Measurements from ENCODE around the gene XKR7. TPM values are rescaled to one million over a fixed set of nuclear protein-coding genes. Genes with fewer than 3 reads are reported as not detected.

XKR7 gene
- total and polyA plus RNA-seq, 2 donors (not counting 1 experiment from before 2014, with no cell fraction given), result 0.05 to 0.12 TPM

GRCh38 chr20:31974951-31975487 lies 7.1 kb downstream of the XKR7 start:
- Histone ChIP-seq H3K4me3 (ENCODE audit: control extremely low read depth in 1 of 5, extremely low read depth in 1 of 5, insufficient read depth in 1 of 5, low read depth in 2 of 5, low read length in 4 of 5) (no peak overlapping the region), H3K9ac (ENCODE audit: low read length) (no peak overlapping the region), H2AFZ (ENCODE audit: insufficient read depth, low read depth, low read length, poor library complexity, severe bottlenecking) (no peak overlapping the region), H3K27ac (ENCODE audit: low read length in 2 of 2) (no peak overlapping the region), H3K4me1 (ENCODE audit: control insufficient read depth in 2 of 2, insufficient read depth in 2 of 2, low read length in 2 of 2) (no peaks in the 10 kb centered on the region), H3K4me2 (replicated peaks; ENCODE audit: low read depth, low read length, poor library complexity, severe bottlenecking) (no peak overlapping the region), H3K9me3 (ENCODE audit: control extremely low read depth in 1 of 3, control insufficient read depth in 2 of 3, insufficient read depth in 1 of 3, low read length in 2 of 3) (no peaks in the 10 kb centered on the region), H3K36me3 (replicated peaks in 1 of 2; ENCODE audit: control extremely low read depth in 1 of 2, control insufficient read depth in 1 of 2, extremely low read depth in 1 of 2, insufficient read depth in 2 of 2, low read length in 1 of 2) (no peaks in the 10 kb centered on the region), H3K79me2 (ENCODE audit: control insufficient read depth, insufficient read depth, low read length) (no peaks in the 10 kb centered on the region), H3K27me3 (replicated peaks in 1 of 4; ENCODE audit: control extremely low read depth in 1 of 4, control insufficient read depth in 3 of 4, insufficient read depth in 4 of 4, low read length in 3 of 4) (peaks cover 0 to 18% (median 4%) of the 10 kb centered on the region in 4 experiments), H4K20me1 (ENCODE audit: control insufficient read depth, insufficient read depth, low read length, poor library complexity, severe bottlenecking) (no peaks in the 10 kb centered on the region)
- no peak overlapping the region for H3K27ac Mint-ChIP-seq
- DNase-seq (no peak), ATAC-seq (ENCODE audit: low read depth) (no peak)
- H3K4me1 Mint-ChIP-seq, result no peaks in the 10 kb centered on the region
- H3K9me3 Mint-ChIP-seq (ENCODE audit: insufficient read depth), result no peaks in the 10 kb centered on the region
- POLR2A ChIA-PET, result no interaction called here
- 7% methylated on average over 8 of the region's 10 CpGs for WGBS (ENCODE audit: insufficient coverage)
- TF ChIP-seq, protein P1, sequence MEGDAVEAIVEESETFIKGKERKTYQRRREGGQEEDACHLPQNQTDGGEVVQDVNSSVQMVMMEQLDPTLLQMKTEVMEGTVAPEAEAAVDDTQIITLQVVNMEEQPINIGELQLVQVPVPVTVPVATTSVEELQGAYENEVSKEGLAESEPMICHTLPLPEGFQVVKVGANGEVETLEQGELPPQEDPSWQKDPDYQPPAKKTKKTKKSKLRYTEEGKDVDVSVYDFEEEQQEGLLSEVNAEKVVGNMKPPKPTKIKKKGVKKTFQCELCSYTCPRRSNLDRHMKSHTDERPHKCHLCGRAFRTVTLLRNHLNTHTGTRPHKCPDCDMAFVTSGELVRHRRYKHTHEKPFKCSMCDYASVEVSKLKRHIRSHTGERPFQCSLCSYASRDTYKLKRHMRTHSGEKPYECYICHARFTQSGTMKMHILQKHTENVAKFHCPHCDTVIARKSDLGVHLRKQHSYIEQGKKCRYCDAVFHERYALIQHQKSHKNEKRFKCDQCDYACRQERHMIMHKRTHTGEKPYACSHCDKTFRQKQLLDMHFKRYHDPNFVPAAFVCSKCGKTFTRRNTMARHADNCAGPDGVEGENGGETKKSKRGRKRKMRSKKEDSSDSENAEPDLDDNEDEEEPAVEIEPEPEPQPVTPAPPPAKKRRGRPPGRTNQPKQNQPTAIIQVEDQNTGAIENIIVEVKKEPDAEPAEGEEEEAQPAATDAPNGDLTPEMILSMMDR (IDR thresholded peaks at IDR 0.05), result no peak
- H3K4me3 Mint-ChIP-seq, result no peak overlapping the region
- intact Hi-C loops (cut with micrococcal nuclease), result no loop called here
- CTCF ChIA-PET, result interaction anchor here (1.2 kb wide), 1 partner anchor 128 kb away, joined by 3 read pairs; no protein-coding TSS in a partner anchor
- H3K27me3 Mint-ChIP-seq, result peaks cover 55% of the 10 kb centered on the region

DNA sequence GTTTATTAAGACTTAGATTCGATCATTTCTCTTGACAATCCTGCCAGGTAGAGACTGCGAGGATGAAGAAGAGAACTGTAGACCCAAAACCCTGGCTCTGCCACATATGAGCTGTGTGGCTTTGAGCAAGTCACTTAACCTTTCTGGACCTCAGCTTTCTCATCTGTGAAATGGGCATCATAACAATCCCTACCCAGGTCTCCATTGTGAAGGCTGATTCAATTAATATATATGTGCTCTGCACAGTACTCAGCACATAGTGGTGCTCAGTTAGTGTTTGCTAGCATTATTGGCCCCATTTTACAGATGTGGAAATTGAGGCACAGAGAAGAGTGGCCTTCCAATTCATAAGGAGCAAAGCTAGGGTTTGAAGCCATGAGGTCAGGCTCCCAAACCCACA lies 7.9 kb downstream of the XKR7 start:
- H3K9ac ChIP-seq (ENCODE audit: low read length), result no peak overlapping the region
- H2AFZ ChIP-seq (ENCODE audit: insufficient read depth, low read depth, low read length, poor library complexity, severe bottlenecking), result no peak overlapping the region
- H3K4me2 ChIP-seq (replicated peaks; ENCODE audit: low read depth, low read length, poor library complexity, severe bottlenecking), result no peak overlapping the region
- ATAC-seq (ENCODE audit: low read depth) (no peak), DNase-seq (no peak)
- H3K27ac Mint-ChIP-seq, result no peak overlapping the region
- intact Hi-C loops (cut with micrococcal nuclease), result no loop called here
- no peaks in the 10 kb centered on the region for H3K4me1 ChIP-seq (ENCODE audit: control insufficient read depth in 2 of 2, insufficient read depth in 2 of 2, low read length in 2 of 2)
- CTCF ChIA-PET, result interaction anchor here (1.2 kb wide), 1 partner anchor 129 kb away, joined by 3 read pairs; no protein-coding TSS in a partner anchor
- no peak overlapping the region for H3K27ac ChIP-seq (ENCODE audit: low read length in 2 of 2)
- H3K36me3 ChIP-seq (replicated peaks in 1 of 2; ENCODE audit: control extremely low read depth in 1 of 2, control insufficient read depth in 1 of 2, extremely low read depth in 1 of 2, insufficient read depth in 2 of 2, low read length in 1 of 2), result no peaks in the 10 kb centered on the region
- H3K4me3 ChIP-seq (ENCODE audit: control extremely low read depth in 1 of 5, extremely low read depth in 1 of 5, insufficient read depth in 1 of 5, low read depth in 2 of 5, low read length in 4 of 5), result no peak overlapping the region
- H3K9me3 Mint-ChIP-seq (ENCODE audit: insufficient read depth), result no peaks in the 10 kb centered on the region
- no peak for TF ChIP-seq EZH2 (IDR thresholded peaks at IDR 0.05; ENCODE audit: borderline replicate concordance, insufficient read depth, low read depth, low read length, poor library complexity, severe bottlenecking)
- TF ChIP-seq, protein P1 (IDR thresholded peaks at IDR 0.05), result no peak
- H3K4me3 Mint-ChIP-seq, result no peak overlapping the region
- no peaks in the 10 kb centered on the region for H3K9me3 ChIP-seq (ENCODE audit: control extremely low read depth in 1 of 3, control insufficient read depth in 2 of 3, insufficient read depth in 1 of 3, low read length in 2 of 3)
- no peaks in the 10 kb centered on the region for H4K20me1 ChIP-seq (ENCODE audit: control insufficient read depth, insufficient read depth, low read length, poor library complexity, severe bottlenecking)
- peaks cover 49% of the 10 kb centered on the region for H3K27me3 Mint-ChIP-seq
- no peaks in the 10 kb centered on the region for H3K4me1 Mint-ChIP-seq
- H3K79me2 ChIP-seq (ENCODE audit: control insufficient read depth, insufficient read depth, low read length), result no peaks in the 10 kb centered on the region
- POLR2A ChIA-PET, result no interaction called here
- H3K27me3 ChIP-seq (replicated peaks in 1 of 4; ENCODE audit: control extremely low read depth in 1 of 4, control insufficient read depth in 3 of 4, insufficient read depth in 4 of 4, low read length in 3 of 4), result peaks cover 0 to 13% (median 0%) of the 10 kb centered on the region in 4 experiments
- 80% methylated on average over 1 of the region's 2 CpGs for WGBS (ENCODE audit: insufficient coverage)

Measured in B cell (primary cell).